IMR-90 (cell line): ENCODE data around the gene LAPTM5. TPM values are rescaled to one million over a fixed set of nuclear protein-coding genes. Genes with fewer than 3 reads are reported as not detected.
A peak's percentile ranks its signal among the peaks of the same experiment; 100 is the strongest.

Experiments
- ATAC-seq: fragments of 200-7000 bp; cut with Tn5 transposase; 2 replicates; pipeline ENCODE4 v1.9.1; 2020; ENCODE audit warnings: low read depth, mild to moderate bottlenecking, moderate library complexity
- BruUV-seq: library from RNA; stranded (reverse); fragments of 400-500 nt; replicated peaks from 2 replicates; lab custom pipeline; 2021; lab: Mats Ljungman, UMichigan
- CTCF ChIA-PET: fragments of 300-600 bp; formaldehyde crosslinking; extraction: SDS; loops from one replicate; lab custom pipeline; 2021; ENCODE audit warnings: antibody characterized with exemption; lab: Yijun Ruan, JAX
- POLR2A ChIA-PET: fragments of 300-600 bp; sonication (Branson Sonifier 250); formaldehyde crosslinking; loops from one replicate; lab custom pipeline; 2022; ENCODE audit warnings: antibody characterized with exemption; ENCODE audit not compliant: unreplicated experiment; lab: Charles Lee
- DNase-seq: peaks from one replicate; pipeline ENCODE4 v3.0.0; 2013
- H2AFZ ChIP-seq: replicated peaks from 2 replicates; pipeline ENCODE3; 2013; ENCODE audit warnings: low read length, mild to moderate bottlenecking; ENCODE audit not compliant: poor library complexity
- H2AK5ac ChIP-seq: 2 replicates; pipeline ENCODE4 v1.6.1; 2013; ENCODE audit warnings: low read depth, low read length, inconsistent platforms
- H2AK9ac ChIP-seq: replicated peaks from 2 replicates; pipeline ENCODE3; 2013; ENCODE audit warnings: mild to moderate bottlenecking, low read depth, low read length, moderate library complexity; ENCODE audit not compliant: poor library complexity
- H2BK120ac ChIP-seq: 2 replicates; pipeline ENCODE4 v1.6.1; 2013; ENCODE audit warnings: low read depth, low read length, inconsistent platforms
- H2BK15ac ChIP-seq: 3 replicates; pipeline ENCODE4 v1.6.1; 2013; ENCODE audit warnings: low read depth, low read length, inconsistent platforms
- H2BK20ac ChIP-seq: 2 replicates; pipeline ENCODE4 v1.6.1; 2013; ENCODE audit warnings: low read depth, mild to moderate bottlenecking, inconsistent platforms, low read length, moderate library complexity
- H2BK5ac ChIP-seq: 2 replicates; pipeline ENCODE4 v1.6.1; 2013; ENCODE audit warnings: mild to moderate bottlenecking, low read depth, low read length, inconsistent platforms; ENCODE audit not compliant: poor library complexity, severe bottlenecking
- H3K14ac ChIP-seq: replicated peaks from 2 replicates; pipeline ENCODE4 v1.6.1; 2013; ENCODE audit warnings: low read depth, low read length, inconsistent platforms
- H3K18ac ChIP-seq: 2 replicates; pipeline ENCODE4 v1.6.1; 2013; ENCODE audit warnings: low read depth, low read length, control low read depth
- H3K23ac ChIP-seq: 2 replicates; pipeline ENCODE4 v1.6.1; 2013; ENCODE audit warnings: low read depth, low read length, inconsistent platforms
- H3K27ac ChIP-seq: 2 replicates; pipeline ENCODE4 v1.5.1; 2013; ENCODE audit warnings: mild to moderate bottlenecking, control low read depth, low read length; ENCODE audit not compliant: insufficient read depth
- H3K27me3 ChIP-seq: 2 replicates; pipeline ENCODE4 v1.6.1; 2013; ENCODE audit warnings: low read length; ENCODE audit not compliant: control insufficient read depth, insufficient read depth
- H3K36me3 ChIP-seq: 2 replicates; pipeline ENCODE4 v1.6.1; 2013; ENCODE audit warnings: low read length, mixed read lengths; ENCODE audit not compliant: control insufficient read depth, insufficient read depth
- H3K4ac ChIP-seq: 2 replicates; pipeline ENCODE4 v1.6.1; 2013; ENCODE audit warnings: low read depth, low read length, inconsistent platforms
- H3K4me1 ChIP-seq: 2 replicates; pipeline ENCODE4 v1.6.1; 2013; ENCODE audit warnings: low read length, mixed read lengths; ENCODE audit not compliant: control insufficient read depth, insufficient read depth
- H3K4me2 ChIP-seq: 2 replicates; pipeline ENCODE4 v1.6.1; 2013; ENCODE audit warnings: low read depth, mild to moderate bottlenecking, control low read depth, low read length, moderate library complexity
- H3K4me3 ChIP-seq: 2 replicates; pipeline ENCODE4 v1.5.1; 2013; ENCODE audit warnings: low read depth, mild to moderate bottlenecking, control low read depth, low read length, moderate library complexity; ENCODE audit not compliant: insufficient read depth
- H3K56ac ChIP-seq: 2 replicates; pipeline ENCODE4 v1.6.1; 2013; ENCODE audit warnings: low read length, inconsistent platforms; ENCODE audit not compliant: insufficient read depth; ENCODE audit errors: extremely low read depth
- H3K79me1 ChIP-seq, 2 experiments: 2 replicates each; pipeline ENCODE4 v1.6.1; 2013; ENCODE audit warnings: low read length in 2 of 2, inconsistent platforms in 1 of 2, low read depth in 1 of 2
- H3K9ac ChIP-seq: 2 replicates; pipeline ENCODE4 v1.6.1; 2013; ENCODE audit warnings: low read depth, low read length, control low read depth
- H3K9me1 ChIP-seq: 2 replicates; pipeline ENCODE4 v1.6.1; 2013; ENCODE audit warnings: low read length, inconsistent platforms; ENCODE audit not compliant: insufficient read depth
- H3K9me3 ChIP-seq: 2 replicates; pipeline ENCODE4 v1.6.1; 2013; ENCODE audit warnings: low read length; ENCODE audit not compliant: control insufficient read depth, insufficient read depth
- H4K20me1 ChIP-seq: 2 replicates; pipeline ENCODE4 v1.6.1; 2013; ENCODE audit warnings: low read length, inconsistent platforms; ENCODE audit not compliant: insufficient read depth
- H4K5ac ChIP-seq: 2 replicates; pipeline ENCODE4 v1.6.1; 2013; ENCODE audit warnings: mild to moderate bottlenecking, low read depth, low read length, control low read depth
- H4K8ac ChIP-seq, 2 experiments: 2 replicates each; pipeline ENCODE4 v1.6.1; 2013; ENCODE audit warnings: low read depth in 2 of 2, low read length in 2 of 2, control low read depth in 1 of 2, inconsistent platforms in 1 of 2
- H4K91ac ChIP-seq: 2 replicates; pipeline ENCODE4 v1.6.1; 2013; ENCODE audit warnings: low read depth, low read length, inconsistent platforms; ENCODE audit not compliant: insufficient read depth
- BHLHE40 ChIP-seq: fragments of 150-350 bp; IDR thresholded peaks from 2 replicates; pipeline ENCODE4 v1.6.1; 2016; ENCODE audit warnings: mild to moderate bottlenecking, low read depth, low read length
- CEBPB ChIP-seq: IDR thresholded peaks from 2 replicates; pipeline ENCODE4 v1.6.1; 2012; ENCODE audit warnings: low read depth, low read length, improper control_type of control experiment
- CHD1 ChIP-seq: IDR thresholded peaks from 2 replicates; pipeline ENCODE4 v1.6.1; 2012; ENCODE audit warnings: low read depth, low read length, improper control_type of control experiment
- CTCF ChIP-seq: conservative IDR thresholded peaks from 2 replicates; pipeline ENCODE4 v1.5.1; 2012; ENCODE audit warnings: mild to moderate bottlenecking, low read depth, low read length, improper control_type of control experiment
- ELK1 ChIP-seq: fragments of 150-350 bp; IDR thresholded peaks from 2 replicates; pipeline ENCODE4 v1.6.1; 2016; ENCODE audit warnings: low read depth, mild to moderate bottlenecking, low read length, moderate library complexity, borderline replicate concordance
- MAFK ChIP-seq: IDR thresholded peaks from 2 replicates; pipeline ENCODE4 v1.6.1; 2012; ENCODE audit warnings: low read depth, low read length, improper control_type of control experiment
- MAZ ChIP-seq: IDR thresholded peaks from 2 replicates; pipeline ENCODE4 v1.6.1; 2012; ENCODE audit warnings: low read depth, mild to moderate bottlenecking, low read length, improper control_type of control experiment, moderate library complexity, borderline replicate concordance
- MXI1 ChIP-seq: IDR thresholded peaks from 2 replicates; pipeline ENCODE4 v1.6.1; 2012; ENCODE audit warnings: low read depth, mild to moderate bottlenecking, low read length, moderate library complexity, borderline replicate concordance
- NFE2L2 ChIP-seq: fragments of 150-350 bp; IDR thresholded peaks from 2 replicates; pipeline ENCODE4 v1.6.1; 2016; ENCODE audit warnings: low read depth, mild to moderate bottlenecking, low read length
- POLR2A ChIP-seq: IDR thresholded peaks from 2 replicates; pipeline ENCODE4 v1.6.1; 2012; ENCODE audit warnings: mild to moderate bottlenecking, low read depth, low read length
- RAD21 ChIP-seq: IDR thresholded peaks from 2 replicates; pipeline ENCODE4 v1.6.1; 2012; ENCODE audit warnings: low read length, improper control_type of control experiment
- RCOR1 ChIP-seq: IDR thresholded peaks from 2 replicates; pipeline ENCODE4 v1.6.1; 2012; ENCODE audit warnings: mild to moderate bottlenecking, low read length, improper control_type of control experiment; ENCODE audit not compliant: insufficient replicate concordance
- RFX5 ChIP-seq: IDR thresholded peaks from 2 replicates; pipeline ENCODE4 v1.8.0; 2012; ENCODE audit warnings: low read depth, mild to moderate bottlenecking, low read length, moderate library complexity
- SMC3 ChIP-seq: fragments of 150-350 bp; IDR thresholded peaks from 2 replicates; pipeline ENCODE4 v1.6.1; 2016; ENCODE audit warnings: low read depth, mild to moderate bottlenecking, antibody characterized with exemption, low read length, moderate library complexity
- USF2 ChIP-seq: fragments of 150-350 bp; IDR thresholded peaks from 2 replicates; pipeline ENCODE4 v1.6.1; 2017; ENCODE audit warnings: mild to moderate bottlenecking, antibody characterized with exemption, low read length, low read depth
- WGBS, 2 experiments: methylation state at CpG; one replicate each; pipeline versions ENCODE4 v1.1.5 to v1.1.7; 2013; ENCODE audit warnings: missing lambda C conversion rate in 2 of 2; ENCODE audit not compliant: insufficient read length in 1 of 2; ENCODE audit errors: extremely low coverage in 2 of 2; 5-methylcytosine and 5-hydroxymethylcytosine counted together
- dilution Hi-C: fragments of 300-500 bp; cut with HindIII; formaldehyde crosslinking; loops from one replicate; pipeline ENCODE4 v1.14.3; 2018; ENCODE audit warnings: low sequenced_read_pairs; ENCODE audit not compliant: unreplicated experiment
- in situ Hi-C: fragments of 300-500 bp; cut with MboI; formaldehyde crosslinking; loops from 3 replicates; pipeline ENCODE4 v1.14.3; 2019; ENCODE audit warnings: low sequenced_read_pairs, inconsistent platforms, mixed read lengths
- intact Hi-C: fragments of 100-400 bp; cut with micrococcal nuclease; formaldehyde crosslinking; loops from 2 replicates; pipeline ENCODE4 v1.10.0; 2022
- polyA plus RNA-seq, 3 experiments: library from polyadenylated mRNA; depleted of rRNA; stranded (reverse); fragments of >200 nt; gene quantifications; 2 replicates each; pipeline ENCODE4 v1.2.3, GENCODE V29; 2012; ENCODE audit warnings: low replicate concordance in 1 of 3
- total RNA-seq: library from RNA; depleted of rRNA; stranded (reverse); fragments of >200 nt; gene quantifications from 2 replicates; pipeline ENCODE4 v1.2.3, GENCODE V29; 2012

Gene LAPTM5
- total and polyA plus RNA-seq, 2 of the 4 experiments (the other 2 are of a cell fraction) = 0.09 TPM; not detected in 1

GRCh38 chr1:30748098-30748698 is 9.4 kb downstream of the LAPTM5 start:
- CTCF ChIA-PET = interaction anchor here (0.6 kb wide), 1 partner anchor 1407 kb away, joined by 3 read pairs; no protein-coding TSS in a partner anchor
- TF ChIP-seq POLR2A = no peak
- no peak for TF ChIP-seq MAZ
- TF ChIP-seq CHD1 = no peak
- TF ChIP-seq SMC3 = no peak
- no peak for TF ChIP-seq CEBPB
- no peak for TF ChIP-seq NFE2L2
- TF ChIP-seq RFX5 = no peak
- TF ChIP-seq MAFK = no peak
- no peak for TF ChIP-seq RCOR1
- no peak for TF ChIP-seq USF2
- TF ChIP-seq ELK1 = no peak
- no peak for TF ChIP-seq CTCF
- TF ChIP-seq MXI1 = no peak
- TF ChIP-seq BHLHE40 = no peak
- TF ChIP-seq RAD21 = no peak

More at GRCh38 chr1:30748098-30748698, 9.4 kb downstream of the LAPTM5 start:
- H3K79me1 ChIP-seq = no peaks in the 10 kb centered on the region
- H2AK5ac ChIP-seq = peak overlapping the region; percentile 95; the same call in 1 of the 2 replicates
- in situ Hi-C loops (no loop called here), intact Hi-C loops (no loop called here), dilution Hi-C loops (no loop called here)
- POLR2A ChIA-PET = no interaction called here
- ATAC-seq = peak; percentile 50
- H3K9me3 ChIP-seq = no peaks in the 10 kb centered on the region
- no peaks in the 10 kb centered on the region for H3K36me3 ChIP-seq
- H4K91ac ChIP-seq = peak overlapping the region; percentile 82
- peak overlapping the region; percentile 72 for H2BK5ac ChIP-seq
- H2BK15ac ChIP-seq = peak overlapping the region; percentile 79; the same call in 1 of the 3 replicates
- peak overlapping the region; percentile 81 for H2BK120ac ChIP-seq
- peak overlapping the region; percentile 91 for H2BK20ac ChIP-seq
- 34% methylated on average over 4 of the region's 9 CpGs; no CpG with 5 or more reads in 1 of the 2 experiments for WGBS, 2 experiments
- H3K14ac ChIP-seq = peak overlapping the region; percentile 81
- no peaks in the 10 kb centered on the region for H4K20me1 ChIP-seq
- peak overlapping the region; percentile 39 for H2AFZ ChIP-seq
- no peak overlapping the region for H3K4me3 ChIP-seq
- H3K23ac ChIP-seq = peak overlapping the region; percentile 71; the same call in 1 of the 2 replicates
- H3K56ac ChIP-seq = no peak overlapping the region
- H3K9me1 ChIP-seq = peaks cover 5% of the 10 kb centered on the region; the same call in 1 of the 2 replicates
- H4K8ac ChIP-seq = peak overlapping the region; percentile 64 to 77; a peak in 3 of 4 replicates
- BruUV-seq = no TSS peak
- peaks cover 3% of the 10 kb centered on the region for H3K27me3 ChIP-seq
- H3K4ac ChIP-seq = peak overlapping the region; percentile 84
- H4K5ac ChIP-seq = peak overlapping the region; percentile 96
- H3K4me1 ChIP-seq = peaks cover 6% of the 10 kb centered on the region
- no peak for DNase-seq
- peak overlapping the region; percentile 53; the same call in 1 of the 2 replicates for H3K27ac ChIP-seq
- H3K18ac ChIP-seq = peak overlapping the region; percentile 74
- no peak overlapping the region; the same call in 1 of the 2 replicates for H3K9ac ChIP-seq
- no peak overlapping the region for H3K4me2 ChIP-seq
- peak overlapping the region; percentile 94 for H2AK9ac ChIP-seq
